H9 (cell line): ENCODE measurements around the gene TMEM178B. TPM values are rescaled to one million over a fixed set of nuclear protein-coding genes. Genes with fewer than 3 reads are reported as not detected.

Experiments
- DNase-seq: peaks from one replicate; pipeline ENCODE4 v3.0.0-alpha.2; 2017
- H2AFZ ChIP-seq: one replicate; pipeline ENCODE4 v1.6.1; 2013; ENCODE audit warnings: mild to moderate bottlenecking, low read length, control low read depth, moderate library complexity
- H2AK5ac ChIP-seq: 2 replicates; pipeline ENCODE4 v1.6.1; 2013; ENCODE audit warnings: low read length, control low read depth, mixed read lengths; ENCODE audit not compliant: insufficient read length
- H2BK120ac ChIP-seq: one replicate; pipeline ENCODE4 v1.6.1; 2013; ENCODE audit warnings: low read depth, mild to moderate bottlenecking, low read length, control low read depth, inconsistent platforms; ENCODE audit not compliant: poor library complexity, severe bottlenecking
- H2BK12ac ChIP-seq: 2 replicates; pipeline ENCODE4 v1.6.1; 2013; ENCODE audit warnings: low read length, control low read depth, mixed read lengths, low read depth; ENCODE audit not compliant: insufficient read length
- H2BK15ac ChIP-seq: 2 replicates; pipeline ENCODE4 v1.6.1; 2013; ENCODE audit warnings: low read depth, low read length, control low read depth
- H2BK20ac ChIP-seq: one replicate; pipeline ENCODE4 v1.6.1; 2013; ENCODE audit warnings: low read depth, mild to moderate bottlenecking, low read length, control low read depth, inconsistent platforms; ENCODE audit not compliant: poor library complexity, severe bottlenecking
- H2BK5ac ChIP-seq: 2 replicates; pipeline ENCODE4 v1.6.1; 2013; ENCODE audit warnings: low read length, control low read depth, mixed read lengths; ENCODE audit not compliant: insufficient read length
- H3K14ac ChIP-seq: 2 replicates; pipeline ENCODE4 v1.6.1; 2013; ENCODE audit warnings: low read length, control low read depth; ENCODE audit not compliant: insufficient read depth
- H3K18ac ChIP-seq: 2 replicates; pipeline ENCODE4 v1.6.1; 2013; ENCODE audit warnings: low read depth, mild to moderate bottlenecking, mixed read lengths, low read length, control low read depth; ENCODE audit not compliant: insufficient read length
- H3K23ac ChIP-seq: 2 replicates; pipeline ENCODE4 v1.6.1; 2013; ENCODE audit warnings: low read length, control low read depth, mixed read lengths, low read depth; ENCODE audit not compliant: insufficient read length
- H3K23me2 ChIP-seq: 2 replicates; pipeline ENCODE4 v1.6.1; 2013; ENCODE audit warnings: low read depth, mild to moderate bottlenecking, mixed read lengths, low read length, control low read depth; ENCODE audit not compliant: insufficient read length, poor library complexity, severe bottlenecking
- H3K27ac ChIP-seq: 2 replicates; pipeline ENCODE4 v1.5.1; 2013; ENCODE audit warnings: low read length, control low read depth, mixed read lengths, low read depth; ENCODE audit not compliant: insufficient read length
- H3K27me3 ChIP-seq: 2 replicates; pipeline ENCODE4 v1.6.1; 2013; ENCODE audit warnings: low read length, control low read depth, inconsistent platforms; ENCODE audit not compliant: insufficient read depth
- H3K4ac ChIP-seq: 2 replicates; pipeline ENCODE4 v1.6.1; 2013; ENCODE audit warnings: low read depth, mild to moderate bottlenecking, control low read depth, inconsistent platforms, low read length, moderate library complexity
- H3K4me1 ChIP-seq: 2 replicates; pipeline ENCODE4 v1.6.1; 2013; ENCODE audit warnings: low read length, control low read depth, inconsistent platforms; ENCODE audit not compliant: insufficient read depth
- H3K4me2 ChIP-seq: 2 replicates; pipeline ENCODE4 v1.6.1; 2013; ENCODE audit warnings: low read length, control low read depth, mixed read lengths; ENCODE audit not compliant: insufficient read length, insufficient read depth
- H3K56ac ChIP-seq: 2 replicates; pipeline ENCODE4 v1.6.1; 2013; ENCODE audit warnings: low read depth, mild to moderate bottlenecking, mixed read lengths, low read length, control low read depth; ENCODE audit not compliant: insufficient read length
- H3K79me1 ChIP-seq: 2 replicates; pipeline ENCODE4 v1.6.1; 2013; ENCODE audit warnings: low read depth, mild to moderate bottlenecking, moderate library complexity, low read length, control low read depth, inconsistent platforms; ENCODE audit not compliant: insufficient read depth, poor library complexity, severe bottlenecking
- H3K79me2 ChIP-seq: 2 replicates; pipeline ENCODE4 v1.6.1; 2013; ENCODE audit warnings: low read length, control low read depth, inconsistent platforms; ENCODE audit not compliant: insufficient read depth
- H3K9ac ChIP-seq: 2 replicates; pipeline ENCODE4 v1.6.1; 2013; ENCODE audit warnings: low read length, control low read depth, mixed read lengths; ENCODE audit not compliant: insufficient read length; ENCODE audit errors: extremely low read depth
- H3K9me3 ChIP-seq: one replicate; pipeline ENCODE4 v1.6.1; 2013; ENCODE audit warnings: low read depth, low read length, inconsistent platforms; ENCODE audit not compliant: control insufficient read depth
- H3T11ph ChIP-seq: one replicate; pipeline ENCODE4 v1.6.1; 2013; ENCODE audit warnings: mild to moderate bottlenecking, low read length, control low read depth, inconsistent platforms
- H4K20me1 ChIP-seq: one replicate; pipeline ENCODE4 v1.6.1; 2013; ENCODE audit not compliant: control insufficient read depth, insufficient read length, insufficient read depth
- H4K5ac ChIP-seq: 2 replicates; pipeline ENCODE4 v1.6.1; 2013; ENCODE audit warnings: low read depth, mild to moderate bottlenecking, mixed read lengths, low read length, control low read depth; ENCODE audit not compliant: insufficient read length
- H4K8ac ChIP-seq: replicated peaks from 2 replicates; pipeline ENCODE4 v1.6.1; 2013; ENCODE audit warnings: low read length, control low read depth, mixed read lengths, low read depth; ENCODE audit not compliant: insufficient read length
- H4K91ac ChIP-seq: 2 replicates; pipeline ENCODE4 v1.6.1; 2013; ENCODE audit warnings: low read depth, mild to moderate bottlenecking, moderate library complexity, mixed read lengths, low read length, control low read depth; ENCODE audit not compliant: insufficient read length
- H3K27ac Mint-ChIP-seq, 3 experiments: 2 replicates in 2 of 3; 3 replicates in 1 of 3; pipeline ENCODE4 v1.8.0; 2020 to 2021; ENCODE audit warnings: mixed read lengths in 3 of 3, mild to moderate bottlenecking in 1 of 3, moderate library complexity in 1 of 3
- H3K27me3 Mint-ChIP-seq: 2 replicates; pipeline ENCODE4 v1.8.0; 2021; ENCODE audit warnings: low read depth, mild to moderate bottlenecking, moderate library complexity, mixed read lengths
- H3K36me3 Mint-ChIP-seq, 3 experiments: 2 replicates in 2 of 3; 3 replicates in 1 of 3; pipeline ENCODE4 v1.8.0; 2020 to 2021; ENCODE audit warnings: low read depth in 3 of 3, mixed read lengths in 3 of 3; ENCODE audit not compliant: insufficient read depth in 1 of 3
- H3K4me1 Mint-ChIP-seq, 2 experiments: 2 replicates each; pipeline ENCODE4 v1.8.0; 2020; ENCODE audit warnings: mixed read lengths in 2 of 2
- H3K4me3 Mint-ChIP-seq, 2 experiments: 2 replicates in 1 of 2; 3 replicates in 1 of 2; pipeline ENCODE4 v1.8.0; 2020 to 2021; ENCODE audit warnings: mild to moderate bottlenecking in 2 of 2, mixed read lengths in 2 of 2, moderate library complexity in 1 of 2
- H3K9me3 Mint-ChIP-seq, 2 experiments: 2 replicates in 1 of 2; 3 replicates in 1 of 2; pipeline ENCODE4 v1.8.0; 2020; ENCODE audit warnings: mild to moderate bottlenecking in 2 of 2, mixed read lengths in 2 of 2, moderate library complexity in 1 of 2
- CTCF ChIP-seq: fragments of 200-600 bp; sonication (generic); conservative IDR thresholded peaks from 3 replicates; pipeline ENCODE4 v1.8.0; 2021; ENCODE audit warnings: antibody characterized with exemption, mild to moderate bottlenecking
- WGBS: extraction: QIAGEN DNeasy Blood & Tissue Kit; methylation state at CpG from one replicate; pipeline ENCODE4 v1.1.7; 2013; ENCODE audit warnings: missing lambda C conversion rate, low lambda C conversion rate, mixed read lengths; ENCODE audit not compliant: insufficient read length; ENCODE audit errors: extremely low coverage; 5-methylcytosine and 5-hydroxymethylcytosine counted together
- total RNA-seq: library from RNA; stranded (reverse); gene quantifications from 2 replicates; pipeline ENCODE4 v1.2.1, GENCODE V29; 2021

TMEM178B gene
- total RNA-seq, 1 experiment from 2014 or later = 11.3 TPM

DNA sequence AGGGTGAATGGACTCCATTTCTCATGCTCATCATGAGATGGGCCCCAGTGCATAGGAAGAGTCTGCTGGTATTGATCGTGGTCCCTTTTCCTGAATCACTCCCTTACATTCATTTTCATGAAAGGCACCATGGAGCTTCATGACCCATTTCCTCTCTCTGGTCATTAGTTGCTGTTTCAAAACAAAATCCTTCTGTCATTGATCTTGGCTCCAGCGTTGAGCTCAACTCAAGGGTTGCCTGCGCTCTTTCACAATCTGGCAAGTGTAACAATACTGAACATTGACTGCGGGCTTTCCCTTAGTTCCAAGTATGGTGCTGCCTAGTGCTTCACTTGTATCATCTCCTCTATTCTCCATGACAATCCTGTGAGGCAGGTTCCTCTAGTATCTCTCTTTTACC lies 197.6 kb downstream of the TMEM178B start:
- Histone ChIP-seq H3K9ac (no peak overlapping the region), H3T11ph (no peak overlapping the region), H3K27me3 (no peaks in the 10 kb centered on the region), H3K4me1 (no peaks in the 10 kb centered on the region), H3K4me2 (no peak overlapping the region), H3K79me1 (no peaks in the 10 kb centered on the region), H3K4ac (no peak overlapping the region), H3K23ac (no peak overlapping the region), H4K8ac (no peak overlapping the region), H3K9me3 (no peaks in the 10 kb centered on the region), H4K91ac (no peak overlapping the region), H3K56ac (no peak overlapping the region), H4K5ac (no peak overlapping the region), H3K79me2 (no peaks in the 10 kb centered on the region), H2AK5ac (no peak overlapping the region), H3K18ac (no peak overlapping the region), H3K27ac (no peak overlapping the region), H3K14ac (no peak overlapping the region), H4K20me1 (no peaks in the 10 kb centered on the region), H2BK120ac (no peak overlapping the region), H2BK20ac (no peak overlapping the region), H2BK15ac (no peak overlapping the region), H2BK5ac (no peak overlapping the region), H2BK12ac (no peak overlapping the region), H3K23me2 (no peaks in the 10 kb centered on the region), H2AFZ (no peak overlapping the region)
- no CpG with 5 or more reads among the region's 4 CpGs for WGBS
- Mint-ChIP-seq H3K9me3 (no peaks in the 10 kb centered on the region), H3K4me1 (no peaks in the 10 kb centered on the region), H3K36me3 (no peaks in the 10 kb centered on the region), H3K4me3 (no peak overlapping the region), H3K27ac (no peak overlapping the region), H3K27me3 (no peaks in the 10 kb centered on the region)
- no peak for DNase-seq
- no peak for TF ChIP-seq CTCF
